Hindlimb muscle (tissue), 1 donor: ENCODE results near the gene SUGP1. TPM values are rescaled to one million over a fixed set of nuclear protein-coding genes. Genes with fewer than 3 reads are reported as not detected.

ENCODE experiments used
- DNase-seq: peaks from one replicate; pipeline ENCODE4 v3.0.0-alpha.2; 2013
- polyA plus RNA-seq: library from polyadenylated mRNA; unstranded; fragments of 120-200 nt; gene quantifications from one replicate; pipeline ENCODE4 v1.2.1, GENCODE V29; 2013; ENCODE audit not compliant: insufficient read length

Gene SUGP1
- polyA plus RNA-seq, 1 donor: 40.4 TPM

DNA sequence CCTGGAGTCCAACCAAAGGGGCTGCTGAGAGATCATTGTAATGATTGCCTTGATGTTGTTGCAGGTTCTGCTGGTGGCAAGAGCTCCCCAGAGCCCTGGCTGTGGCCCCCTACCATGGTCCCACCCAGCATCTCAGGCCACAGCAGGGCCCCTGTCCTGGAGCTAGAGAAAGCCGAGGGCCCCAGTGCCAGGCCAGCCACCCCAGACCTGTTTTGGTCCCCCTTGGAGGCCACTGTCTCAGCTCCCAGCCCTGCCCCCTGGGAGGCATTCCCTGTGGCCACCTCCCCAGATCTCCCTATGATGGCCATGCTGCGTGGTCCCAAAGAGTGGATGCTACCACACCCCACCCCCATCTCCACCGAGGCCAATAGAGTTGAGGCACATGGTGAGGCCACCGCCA is 93.1 kb downstream of the SUGP1 start:
- no peak for DNase-seq

DNA sequence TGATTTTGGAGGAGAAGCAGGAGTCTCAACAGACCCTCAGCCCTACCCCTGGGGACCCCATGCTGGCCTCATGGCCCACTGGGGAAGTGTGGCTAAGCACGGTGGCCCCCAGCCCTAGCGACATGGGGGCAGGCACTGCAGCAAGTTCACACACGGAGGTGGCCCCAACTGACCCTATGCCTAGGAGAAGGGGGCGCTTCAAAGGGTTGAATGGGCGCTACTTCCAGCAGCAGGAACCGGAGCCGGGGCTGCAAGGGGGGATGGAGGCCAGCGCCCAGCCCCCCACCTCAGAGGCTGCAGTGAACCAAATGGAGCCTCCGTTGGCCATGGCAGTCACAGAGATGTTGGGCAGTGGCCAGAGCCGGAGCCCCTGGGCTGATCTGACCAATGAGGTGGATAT is 93.6 kb downstream of the SUGP1 start:
- no peak for DNase-seq

DNA sequence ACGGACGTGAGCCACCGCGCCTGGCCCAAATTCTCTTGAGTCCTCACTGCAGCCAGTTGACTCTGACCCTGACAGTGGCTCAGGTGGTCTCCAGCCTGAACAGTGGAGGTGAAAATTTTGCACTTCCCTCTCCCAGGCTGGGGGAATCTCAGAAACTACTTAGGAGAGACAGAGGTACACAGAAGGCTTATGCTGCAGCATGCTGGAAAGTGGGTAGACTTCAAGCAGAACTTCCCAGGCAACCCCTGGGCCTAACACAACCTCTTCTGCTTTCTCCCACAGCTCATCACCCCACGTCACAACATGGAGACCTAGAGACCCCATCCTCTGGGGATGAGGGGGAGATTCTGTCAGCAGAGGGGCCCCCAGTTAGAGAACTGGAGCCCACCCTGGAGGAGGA is 94.1 kb downstream of the SUGP1 start:
- no peak for DNase-seq

Other genes with a start within 250 kb of the SUGP1 start
- 21.8 TPM for gene TMEM161A, start 182.0 kb downstream of the SUGP1 start, polyA plus RNA-seq
- gene MEF2B, start 150.2 kb downstream of the SUGP1 start, polyA plus RNA-seq: 2.8 TPM
- gene BORCS8, start 128.4 kb downstream of the SUGP1 start, polyA plus RNA-seq: 13.2 TPM
- 64.6 TPM for gene RFXANK, start 128.3 kb downstream of the SUGP1 start, polyA plus RNA-seq
- 9.2 TPM for gene NR2C2AP, start 117.1 kb downstream of the SUGP1 start, polyA plus RNA-seq
- 0.06 TPM for gene NCAN, start 108.6 kb downstream of the SUGP1 start, polyA plus RNA-seq
- 1.7 TPM for gene TM6SF2, start 47.2 kb downstream of the SUGP1 start, polyA plus RNA-seq
- 60.6 TPM for gene MAU2, start 320 bp upstream of the SUGP1 start, polyA plus RNA-seq
- gene GATAD2A, start 85.2 kb upstream of the SUGP1 start, polyA plus RNA-seq: 56.4 TPM
- gene TSSK6, start 195.0 kb upstream of the SUGP1 start, polyA plus RNA-seq: 1.2 TPM
- 180 TPM for gene NDUFA13, start 195.7 kb upstream of the SUGP1 start, polyA plus RNA-seq
- gene YJEFN3, start 208.4 kb upstream of the SUGP1 start, polyA plus RNA-seq: 7.3 TPM
- 1.5 TPM for gene CILP2, start 217.8 kb upstream of the SUGP1 start, polyA plus RNA-seq